HG03378 (cell line): ENCODE measurements around the gene UBL5.

Experiments used
- ATAC-seq: cut with Tn5 transposase; IDR thresholded peaks from one replicate; pipeline ENCODE4 v1.9.1; 2021; ENCODE audit warnings: mild to moderate bottlenecking, moderate library complexity; ENCODE audit not compliant: unreplicated experiment

The UBL5 gene

GRCh38 chr19:9849791-9850190 is 22.1 kb downstream of the UBL5 start:
- no peak for ATAC-seq

DNA sequence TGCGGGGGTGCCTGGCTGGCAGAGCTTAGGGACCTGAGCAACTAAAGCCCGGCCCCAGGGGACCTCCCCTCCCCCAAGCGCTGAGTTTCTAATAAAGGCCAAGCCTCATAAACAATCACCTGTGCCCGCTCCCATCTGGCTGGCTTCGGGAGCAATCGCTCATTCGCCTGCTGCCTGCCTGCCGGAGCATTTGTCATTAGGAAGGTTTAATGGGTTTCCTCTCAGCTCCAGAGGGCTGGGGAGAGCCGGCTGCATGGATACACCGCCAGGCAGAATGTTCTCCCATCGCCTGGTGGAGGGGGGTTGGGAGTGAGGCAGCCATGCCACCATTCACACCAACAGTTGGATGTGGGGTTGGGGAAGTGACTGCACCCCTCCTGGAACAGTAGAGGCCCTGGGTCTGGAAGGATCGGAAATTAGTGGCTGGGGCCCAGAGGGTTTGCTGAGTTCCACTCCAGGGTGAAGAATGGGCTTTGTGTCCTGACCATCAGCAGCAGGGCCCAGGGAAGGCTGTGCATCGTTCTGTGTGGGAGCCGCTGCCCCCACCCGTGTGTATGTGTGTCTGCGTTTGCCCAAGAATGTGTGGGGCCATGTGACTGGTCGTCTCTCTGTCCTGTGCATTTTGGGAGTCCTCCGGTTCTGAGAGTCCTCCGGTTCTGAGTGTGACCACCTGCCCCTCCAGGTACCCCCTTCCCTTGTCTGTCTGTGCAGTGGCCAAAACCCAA is 22.7 kb downstream of the UBL5 start:
- no peak for ATAC-seq

GRCh38 chr19:9854282-9854846 is 26.6 kb downstream of the UBL5 start:
- ATAC-seq, result no peak

DNA sequence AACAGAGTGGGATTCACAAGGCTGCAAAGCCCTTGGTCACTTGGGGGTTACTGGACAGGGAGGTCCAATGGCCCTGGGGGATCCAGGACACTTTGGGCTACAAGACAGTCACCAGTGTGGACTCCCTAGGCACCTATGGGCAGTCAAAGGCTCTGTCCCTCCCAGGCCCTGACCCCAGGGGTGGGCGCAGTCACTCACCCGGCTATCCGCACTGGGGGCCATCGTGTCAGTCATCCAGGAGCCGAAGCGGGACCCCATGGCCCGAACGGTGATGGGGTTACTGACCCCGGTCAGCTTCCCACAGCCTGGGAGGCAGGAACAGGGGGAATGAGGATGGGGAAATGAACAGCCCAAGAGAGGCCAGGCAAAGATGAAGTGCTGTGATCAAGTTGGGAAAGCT is 28.9 kb downstream of the UBL5 start:
- no peak for ATAC-seq

GRCh38 chr19:9857076-9857721 is 29.5 kb downstream of the UBL5 start:
- ATAC-seq, result no peak

DNA sequence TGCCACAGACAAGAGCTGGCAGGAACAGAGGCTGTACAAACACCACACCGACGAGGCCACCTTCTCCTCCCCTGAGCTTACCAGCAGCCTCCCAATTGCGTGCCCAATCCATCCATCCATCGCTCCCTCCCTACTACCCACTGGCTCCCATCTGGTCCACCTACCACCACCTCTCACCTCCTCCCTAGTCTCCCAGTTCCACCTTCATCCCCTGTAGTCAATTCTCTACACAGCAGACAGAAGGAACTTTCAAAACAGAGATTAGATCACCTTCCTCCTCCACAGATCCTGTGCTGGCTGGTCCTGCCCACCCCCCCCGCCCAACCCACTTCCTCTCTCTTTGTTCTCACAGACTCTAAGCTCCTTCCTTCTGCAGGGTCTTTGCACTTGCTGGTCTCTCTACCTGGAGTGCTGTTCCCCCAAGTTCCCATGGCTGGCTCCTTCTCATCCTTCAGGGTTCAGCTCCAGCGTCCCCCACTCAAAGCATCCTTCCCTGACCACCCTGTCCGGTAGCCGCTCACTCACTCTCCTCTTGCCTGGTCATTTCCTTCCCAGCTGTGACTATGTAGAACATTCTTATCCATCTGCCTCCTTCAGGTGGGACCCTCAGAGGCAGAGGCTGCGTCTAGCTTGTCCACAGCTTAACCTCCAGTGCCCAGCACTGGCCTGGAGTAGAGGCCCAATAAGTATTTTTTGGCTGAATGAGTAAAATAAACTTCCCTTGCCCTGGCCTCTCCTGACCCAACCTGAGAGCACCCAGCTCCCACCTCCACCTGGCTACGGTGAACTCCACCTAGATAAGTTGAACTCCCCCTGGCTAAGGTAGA is 30.4 kb downstream of the UBL5 start:
- no peak for ATAC-seq

DNA sequence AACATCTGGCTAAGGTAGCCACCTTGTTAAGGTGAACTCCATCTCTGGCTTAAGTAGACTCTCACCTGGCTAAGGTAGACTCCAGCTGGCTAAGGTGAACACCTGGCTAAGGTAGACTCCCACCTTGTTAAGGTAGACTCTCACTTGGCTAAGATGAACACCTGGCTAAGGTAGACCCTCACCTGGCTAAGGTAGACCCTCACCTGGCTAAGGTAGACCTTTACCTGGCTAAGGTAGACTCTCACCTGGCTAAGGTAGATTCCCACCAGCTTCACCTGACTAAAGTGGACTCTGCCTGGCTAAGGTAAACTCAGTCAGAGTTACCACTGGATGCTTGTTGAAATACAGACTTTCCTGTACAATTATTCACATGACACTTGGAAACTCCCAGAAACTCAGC is 31.0 kb downstream of the UBL5 start:
- no peak for ATAC-seq

- ATAC-seq, result no peak
These were observed 32.7 kb downstream of the UBL5 start for GRCh38 chr19:9860407-9860806.

- ATAC-seq, result no peak
These were observed 33.8 kb downstream of the UBL5 start for GRCh38 chr19:9861503-9861902.

DNA sequence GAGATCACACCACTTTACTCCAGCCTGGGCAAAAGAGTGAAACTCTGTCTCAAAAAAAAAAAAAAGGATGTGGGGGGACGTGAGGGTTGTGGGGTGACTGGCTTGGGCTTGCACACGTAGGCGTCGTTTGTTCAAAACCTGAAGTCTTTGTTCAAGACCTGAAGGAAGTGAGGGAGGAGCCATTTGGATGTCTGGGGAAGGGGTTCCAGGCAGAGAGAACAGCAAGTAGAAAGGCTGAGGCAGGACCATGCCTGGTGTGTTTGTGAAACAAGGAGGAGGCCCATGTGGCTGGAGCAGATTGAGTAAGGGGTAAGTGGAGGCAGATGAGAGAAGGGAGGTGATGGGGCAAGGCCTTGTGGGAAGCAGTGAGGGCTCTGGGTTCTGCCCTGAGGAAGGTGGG is 35.2 kb downstream of the UBL5 start:
- no peak for ATAC-seq

GRCh38 chr19:9863759-9864158 is 36.0 kb downstream of the UBL5 start:
- no peak for ATAC-seq

GRCh38 chr19:9865732-9866501 is 38.2 kb downstream of the UBL5 start:
- no peak for ATAC-seq

GRCh38 chr19:9868983-9869617 is 41.4 kb downstream of the UBL5 start:
- ATAC-seq, result no peak

DNA sequence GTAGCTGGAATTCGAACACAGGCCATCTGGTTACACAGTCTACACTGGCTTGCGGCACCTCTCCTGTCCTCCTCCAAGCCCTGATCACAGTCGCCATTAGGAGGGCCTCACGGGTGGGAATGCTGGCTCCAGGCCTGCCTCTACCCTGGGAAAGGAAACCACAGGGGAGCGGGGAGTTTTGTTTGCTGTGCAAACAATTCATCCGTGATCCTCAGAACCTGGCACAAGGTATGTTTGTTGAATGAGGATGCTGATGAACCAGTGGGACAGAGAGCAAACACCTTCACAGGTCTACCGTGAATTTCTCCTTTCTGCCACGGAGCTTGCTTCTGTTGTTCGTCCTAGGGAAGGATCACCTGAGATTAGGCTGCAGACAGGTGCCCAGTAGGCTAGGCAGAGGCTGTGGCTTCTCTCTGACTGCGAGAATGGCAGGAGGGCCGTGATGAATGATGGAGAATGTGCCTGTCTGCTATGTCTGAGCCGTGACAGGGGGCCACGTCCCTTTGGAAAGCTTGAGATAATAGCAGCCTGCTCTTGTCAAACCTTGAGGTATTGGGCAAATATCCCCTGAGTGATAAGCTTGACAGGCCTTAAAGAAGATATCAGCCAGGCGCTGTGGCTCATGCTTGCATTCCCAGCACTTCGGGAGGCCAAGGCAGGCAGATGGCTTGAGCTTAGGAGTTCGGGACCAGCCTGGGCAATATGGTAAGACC is 44.1 kb downstream of the UBL5 start:
- no peak for ATAC-seq

DNA sequence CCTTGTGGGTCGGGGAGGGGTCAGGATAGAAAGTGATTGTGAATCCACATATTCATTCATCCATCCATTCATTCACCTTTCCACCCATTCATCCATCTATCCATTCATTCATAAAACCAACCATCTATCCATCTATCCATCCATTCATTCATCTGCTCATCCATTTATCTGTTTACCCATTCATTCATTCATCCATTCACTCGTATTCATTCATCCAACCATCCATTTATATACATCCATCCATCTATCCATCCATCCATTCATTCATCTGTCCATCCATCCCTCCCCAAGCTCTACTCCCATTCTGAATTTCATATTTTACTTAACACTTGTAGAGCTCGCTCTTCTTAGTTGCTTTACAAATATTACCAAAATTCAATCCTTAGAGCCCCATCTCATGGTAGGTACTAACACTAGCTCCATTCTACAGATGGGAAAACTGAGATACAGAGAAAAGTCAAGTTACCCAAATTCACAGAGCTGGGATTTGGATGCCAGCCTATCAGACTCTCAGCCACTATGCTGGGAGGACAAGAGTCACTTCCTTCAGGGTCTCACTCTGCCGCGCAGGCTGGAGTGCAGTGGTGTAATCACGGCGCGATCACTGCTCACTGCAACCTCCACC is 45.0 kb downstream of the UBL5 start:
- ATAC-seq, result no peak

GRCh38 chr19:9875031-9875627 is 47.4 kb downstream of the UBL5 start:
- no peak for ATAC-seq

DNA sequence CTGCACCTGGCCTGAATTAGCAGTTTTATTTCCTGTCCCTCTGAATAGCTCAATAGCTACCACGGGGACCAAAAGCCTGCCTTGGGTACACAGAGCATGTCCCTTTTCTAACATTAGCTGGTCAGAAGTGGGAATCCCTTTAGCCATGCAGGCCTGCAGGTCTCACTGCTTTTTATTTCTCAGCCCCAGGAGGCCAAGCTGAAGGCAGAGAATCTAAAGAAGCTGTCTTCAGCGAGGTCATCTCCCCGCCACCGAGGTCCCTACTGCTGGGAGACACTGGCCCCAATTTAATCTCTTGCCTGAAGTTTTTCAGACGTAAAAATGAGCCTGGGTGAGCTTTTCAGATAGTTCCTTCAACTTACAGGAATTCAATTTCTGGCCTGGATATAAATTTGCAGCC is 48.1 kb downstream of the UBL5 start:
- no peak for ATAC-seq

DNA sequence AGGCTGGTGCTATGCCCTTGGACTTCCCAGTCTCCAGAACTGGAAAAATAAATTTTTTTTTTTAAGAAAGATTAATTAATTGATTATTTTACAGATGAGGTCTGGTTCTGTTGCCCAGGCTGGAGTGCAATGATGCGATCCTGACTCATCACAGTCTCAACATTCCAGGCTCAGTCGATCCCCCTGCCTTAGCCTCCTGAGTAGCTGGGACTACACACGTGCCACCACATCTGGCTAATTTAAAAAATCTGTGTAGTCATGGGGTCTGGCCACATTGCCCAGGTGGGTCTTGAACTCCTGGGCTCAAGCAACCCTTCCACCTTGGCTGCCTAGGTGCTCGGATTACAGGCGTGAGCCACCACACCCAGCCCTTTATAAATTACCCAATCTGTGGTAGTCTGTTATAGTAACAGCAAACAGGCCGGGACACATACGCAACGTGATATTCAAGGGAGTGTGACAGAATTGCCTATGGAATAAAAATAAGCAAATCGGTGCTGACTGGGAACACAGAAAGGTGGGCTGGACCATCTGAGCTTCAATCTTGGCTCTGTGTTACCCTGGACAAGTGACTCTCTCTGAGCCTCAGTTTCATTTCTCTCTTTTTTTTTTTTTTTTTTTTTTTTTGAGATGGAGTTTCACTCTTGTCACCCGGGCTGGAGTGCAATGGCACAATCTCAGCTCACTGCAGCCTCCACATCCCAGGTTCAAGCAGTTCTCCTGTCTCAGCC is 50.2 kb downstream of the UBL5 start:
- ATAC-seq, result no peak
